ENCODE results near the gene CNTN4.

- no peak for TF ChIP-seq CTCF (IDR thresholded peaks at IDR 0.05)
- TF ChIP-seq POLR2A (IDR thresholded peaks at IDR 0.05), result no peak
These were observed 496.8 kb downstream of the CNTN4 start for GRCh38 chr3:2595486-2595885.

All from body of pancreas (tissue), 4 donors.